ENCODE results near the gene BORCS5.
A peak's percentile ranks its signal among the peaks of the same experiment; 100 is the strongest.
"Not testable (repeated sequence)": the region's sequence is repeated elsewhere in the genome, so short reads cannot be mapped to it uniquely, and the experiment has no call there.

Gene BORCS5

GRCh38 chr12:12356896-12357718 lies at the start of gene BORCS5:
TSS of gene BORCS5 (plus strand) at chr12:12357078. CDS start at chr12:12357452, 374 bp downstream.
- peak; percentile 84 to 97 for DNase-seq

DNA sequence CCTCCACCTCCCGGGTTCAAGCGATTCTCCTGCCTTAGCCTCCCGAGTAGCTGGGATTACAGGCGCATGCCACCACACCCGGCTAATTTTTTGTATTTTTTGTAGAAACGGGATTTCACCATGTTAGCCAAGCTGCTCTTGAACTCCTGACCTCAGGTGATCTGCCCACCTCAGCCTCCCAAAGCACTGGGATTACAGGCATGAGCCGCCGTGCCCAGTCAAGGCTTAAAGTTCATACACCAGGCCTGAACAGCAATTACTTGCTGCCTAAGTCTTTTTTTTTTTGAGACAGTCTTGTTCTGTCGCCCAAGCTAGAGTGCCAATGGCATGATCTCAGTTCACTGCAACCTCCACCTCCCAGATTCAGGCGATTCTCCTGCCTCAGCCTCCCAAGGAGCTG lies 46.2 kb upstream of the BORCS5 start:
- DNase-seq: not testable (repeated sequence)

DNA sequence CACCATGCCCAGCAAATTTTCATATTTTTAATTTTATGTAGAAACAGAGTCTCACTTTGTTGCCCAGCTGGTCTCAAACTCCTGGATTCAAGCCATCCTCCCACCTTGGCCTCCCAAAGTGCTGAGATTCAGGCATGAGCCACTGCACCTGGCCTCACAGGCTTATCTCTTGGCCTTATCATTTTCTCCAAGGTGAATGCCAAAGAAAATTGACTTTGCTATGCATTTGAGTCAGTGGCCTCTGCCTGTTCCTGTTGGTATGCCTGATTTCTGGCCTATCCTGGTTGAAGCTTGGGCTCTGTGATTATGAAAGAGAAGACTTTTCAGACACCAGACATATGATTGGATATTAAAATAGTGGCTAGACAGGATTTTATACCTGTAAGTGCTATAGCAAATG lies 41.0 kb upstream of the BORCS5 start:
- no peak for DNase-seq

DNA sequence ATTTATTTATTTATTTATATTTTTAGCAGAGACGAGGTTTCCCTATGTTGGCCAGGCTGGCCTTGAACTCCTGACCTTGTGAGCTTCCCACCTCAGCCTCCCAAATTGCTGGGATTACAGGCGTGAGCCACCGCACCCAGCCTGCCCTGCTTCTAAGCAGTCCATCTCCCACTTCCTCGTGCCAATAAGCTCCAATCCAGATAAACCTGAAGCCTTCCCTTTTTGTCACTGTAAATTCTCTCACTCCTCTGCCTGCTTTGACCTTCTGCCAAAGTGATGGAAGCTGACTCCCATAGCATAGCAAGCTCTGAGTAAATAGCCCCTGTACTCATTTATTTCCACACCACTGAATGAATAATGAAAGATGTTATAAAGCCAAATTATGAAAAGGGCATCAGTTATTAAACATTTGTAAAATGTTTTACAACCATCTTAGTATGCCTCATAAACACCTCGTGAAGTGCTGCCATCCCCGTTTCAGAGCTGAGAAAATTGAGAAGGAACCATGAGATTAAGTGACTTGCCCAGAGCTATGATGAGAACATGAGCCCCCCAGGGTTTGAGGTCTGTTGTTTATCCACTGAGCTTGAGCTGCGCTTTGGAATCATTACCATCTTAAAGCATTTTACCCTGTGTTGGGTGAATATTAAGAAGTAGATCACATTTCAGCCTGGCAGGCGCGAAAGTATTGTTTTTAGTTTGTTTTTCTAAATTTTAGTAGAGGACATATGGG lies 37.3 kb upstream of the BORCS5 start:
- DNase-seq: peak; percentile 3 to 56

- no peak for DNase-seq
Observed at GRCh38 chr12:12323118-12323517, 33.8 kb upstream of the BORCS5 start.

GRCh38 chr12:12323591-12323990 lies 33.3 kb upstream of the BORCS5 start:
- no peak for DNase-seq

GRCh38 chr12:12326262-12326661 lies 30.6 kb upstream of the BORCS5 start:
- DNase-seq: no peak

GRCh38 chr12:12327802-12328201 lies 29.1 kb upstream of the BORCS5 start:
- peak; percentile 40 to 68 for DNase-seq

DNA sequence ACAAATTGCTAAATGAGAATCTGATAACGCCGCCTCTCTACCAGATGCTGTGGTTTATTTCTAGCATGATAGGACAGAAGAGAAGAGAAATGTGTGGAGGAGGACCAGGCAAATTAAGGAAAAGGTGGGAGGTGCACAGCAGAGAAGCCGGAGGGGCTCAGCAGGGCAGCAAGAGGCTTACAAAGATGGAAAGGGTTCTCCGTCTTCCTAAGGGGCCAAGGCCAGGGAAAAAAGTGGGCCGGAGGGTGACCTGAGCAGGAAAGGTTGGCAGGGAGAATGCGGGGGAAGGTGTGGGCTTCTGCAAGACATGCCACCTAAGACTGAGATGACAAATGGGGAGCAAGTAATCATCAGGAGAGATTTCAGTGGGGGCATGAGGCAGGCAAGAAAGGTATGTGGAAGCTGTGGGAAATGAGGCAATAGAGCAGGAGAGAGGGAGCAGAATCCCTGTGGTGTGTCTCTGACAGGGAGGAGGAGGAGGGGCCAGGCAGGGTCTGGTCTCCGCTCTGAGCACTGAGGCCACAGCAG lies 25.6 kb upstream of the BORCS5 start:
- no peak for DNase-seq

GRCh38 chr12:12331896-12332295 lies 25.0 kb upstream of the BORCS5 start:
- DNase-seq: no peak

DNA sequence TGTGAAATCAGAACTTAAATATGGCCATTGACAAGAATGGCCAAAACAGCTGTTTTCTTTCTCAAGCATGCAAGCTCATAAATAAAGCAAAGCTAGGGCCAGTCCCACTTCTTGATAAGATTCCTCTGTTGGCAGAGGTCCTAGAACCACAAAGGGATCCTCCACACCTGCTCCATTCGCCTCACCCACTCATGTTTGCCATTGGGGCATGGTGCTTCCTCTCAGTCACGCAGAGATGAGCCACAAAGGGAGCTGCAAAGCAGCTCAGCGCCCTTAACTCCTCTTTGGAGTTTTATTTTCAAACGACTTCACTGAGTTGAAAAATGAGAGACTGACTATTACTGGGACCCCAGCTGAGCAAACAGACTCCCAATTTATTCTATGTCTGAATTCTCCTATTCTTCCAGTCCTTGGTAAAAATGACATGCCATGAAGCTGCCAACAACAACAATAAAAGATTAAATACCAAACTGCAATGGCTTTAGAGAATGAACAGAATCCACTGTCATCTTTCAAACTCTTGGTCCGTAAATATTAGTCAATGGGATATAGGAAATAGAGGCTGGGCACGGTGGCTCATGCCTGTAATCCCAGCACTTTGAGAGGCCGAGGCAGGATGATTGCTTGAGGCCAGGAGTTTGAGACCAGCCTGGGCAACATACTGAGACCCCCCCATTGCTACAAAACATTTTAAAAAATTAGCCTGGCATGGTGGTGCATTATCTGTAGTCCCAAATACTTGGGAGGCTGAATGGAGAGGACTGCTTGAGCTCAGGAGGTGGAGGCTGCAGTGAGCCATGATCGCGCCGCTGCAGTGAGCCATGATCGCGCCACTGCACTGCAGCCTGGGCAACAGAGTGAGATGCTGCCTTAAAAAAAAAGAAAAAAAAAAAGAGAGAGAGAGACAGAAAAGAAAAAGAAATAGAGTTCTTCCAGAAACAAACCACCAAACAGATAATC lies 23.2 kb upstream of the BORCS5 start:
- no peak for DNase-seq

- peak; percentile 23 to 61 for DNase-seq
Observed at GRCh38 chr12:12334367-12335040, 22.4 kb upstream of the BORCS5 start.

DNA sequence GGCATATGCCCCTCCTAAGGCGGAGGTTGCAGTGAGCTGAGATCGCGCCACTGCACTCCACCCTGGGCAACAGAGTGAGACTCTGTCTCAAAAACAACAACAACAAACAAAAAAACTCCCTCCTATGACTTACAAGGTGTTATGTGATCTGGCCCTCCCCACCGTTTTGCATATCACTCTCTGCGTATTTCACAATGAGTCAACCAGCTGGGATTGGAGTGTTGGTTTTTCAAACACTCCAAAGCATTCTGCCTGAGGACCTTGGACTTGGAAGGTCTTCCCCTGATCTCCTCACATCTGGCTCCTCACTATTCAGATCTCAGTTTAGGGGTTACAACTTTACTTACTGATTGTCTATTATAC lies 20.8 kb upstream of the BORCS5 start:
- DNase-seq: no peak

DNA sequence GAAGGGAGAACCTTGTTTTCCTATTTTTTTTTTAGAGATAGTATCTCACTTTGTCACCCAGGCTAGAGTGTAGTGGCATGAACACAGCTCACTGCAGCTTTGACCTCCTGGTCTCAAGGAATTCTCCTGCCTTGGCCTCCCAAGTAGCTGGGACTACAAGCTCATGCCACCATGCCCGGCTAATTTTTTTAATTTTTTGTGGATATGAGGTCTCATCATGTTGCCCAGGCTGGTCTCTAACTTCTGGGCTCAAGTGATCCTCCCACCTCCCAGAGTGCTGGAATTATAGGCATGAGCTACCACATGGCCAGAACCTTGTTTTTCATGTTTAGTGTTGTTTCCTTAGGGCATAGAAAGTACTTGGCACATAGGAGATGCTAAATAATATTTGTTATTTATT lies 20.4 kb upstream of the BORCS5 start:
- DNase-seq: no peak

DNA sequence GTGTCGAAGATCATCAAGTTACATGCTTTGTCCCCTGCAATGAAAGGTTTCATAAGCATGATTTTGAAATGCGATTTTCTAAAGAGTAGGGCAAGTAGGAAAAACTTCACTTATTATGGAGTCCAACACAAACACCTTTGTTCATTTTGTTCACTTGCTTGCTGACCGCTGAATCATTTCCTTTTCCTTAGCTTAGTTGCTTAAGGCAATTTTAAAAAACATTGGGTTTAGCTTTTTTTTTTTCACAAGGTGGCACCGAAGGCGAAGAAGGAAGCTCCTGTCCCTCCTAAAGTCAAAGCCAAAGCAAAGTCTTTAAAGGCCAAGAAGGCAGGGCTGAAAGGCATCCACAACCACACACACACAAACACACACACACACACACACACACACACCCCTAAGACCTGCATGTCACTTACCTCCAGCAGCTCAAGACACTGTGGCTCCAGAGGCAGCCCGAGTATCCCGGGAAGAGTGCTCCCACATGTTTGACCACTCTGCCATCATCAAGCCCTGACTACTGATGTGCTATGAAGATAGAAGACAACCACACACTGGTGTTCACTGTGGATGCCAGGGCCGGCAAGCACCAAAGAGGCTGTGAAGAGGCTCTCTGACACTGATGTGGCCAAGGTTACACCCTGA lies 18.2 kb upstream of the BORCS5 start:
- DNase-seq: no peak

DNA sequence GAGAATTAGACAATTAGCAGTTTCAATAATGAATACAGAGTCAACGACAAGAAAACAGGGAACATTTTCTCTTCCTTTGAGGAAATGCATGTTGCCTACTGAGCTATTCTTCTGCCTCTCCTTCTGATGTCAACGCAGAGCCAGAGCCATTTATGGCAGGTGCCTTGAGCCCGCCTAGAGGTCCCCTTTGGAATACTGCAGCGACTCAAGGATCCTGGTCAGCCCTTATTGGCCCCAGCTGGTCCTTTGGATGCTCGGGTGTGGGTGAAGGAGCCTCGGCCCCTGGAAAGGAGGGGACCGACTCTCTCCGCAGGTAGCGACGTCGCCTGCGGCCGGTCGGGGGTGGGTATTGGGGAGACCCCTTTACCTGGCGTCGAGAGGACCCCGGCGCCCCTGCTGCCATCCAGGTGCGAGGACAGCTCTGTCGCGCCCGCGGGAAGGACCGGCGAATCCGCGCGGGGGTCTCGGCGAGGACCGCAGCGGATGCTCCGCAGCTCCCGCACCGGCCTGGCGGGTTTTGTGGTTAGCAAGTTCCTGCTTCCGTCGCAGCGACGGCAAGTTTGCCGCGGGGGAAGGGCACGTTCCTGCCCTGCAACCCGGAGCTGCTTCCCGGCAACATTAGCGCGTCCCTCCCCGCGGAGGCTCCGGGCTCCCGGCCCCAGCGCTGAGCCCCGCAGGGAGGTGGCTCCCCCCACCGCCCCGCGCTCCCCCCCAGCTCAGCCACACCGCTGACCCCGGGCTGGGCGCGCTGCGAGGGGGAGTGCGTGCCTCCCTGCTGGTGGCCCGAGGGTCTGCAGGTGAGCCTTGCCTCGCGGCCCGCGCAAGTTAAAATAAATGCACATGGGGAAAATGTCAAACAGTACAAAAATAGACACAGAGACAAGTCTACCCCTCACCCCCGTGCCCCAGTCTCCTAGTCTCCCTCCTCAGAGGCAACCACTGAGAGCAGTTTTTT lies 6.9 kb upstream of the BORCS5 start, which contains the start of gene MANSC1:
TSS of gene MANSC1 (minus strand) at position 532 of the 955 bp plus-strand sequence. CDS start 6,928 bp downstream, outside the sequence.
- peak; percentile 4 to 61 for DNase-seq

- DNase-seq: no peak
Observed at GRCh38 chr12:12350868-12351463, 5.9 kb upstream of the BORCS5 start.

DNA sequence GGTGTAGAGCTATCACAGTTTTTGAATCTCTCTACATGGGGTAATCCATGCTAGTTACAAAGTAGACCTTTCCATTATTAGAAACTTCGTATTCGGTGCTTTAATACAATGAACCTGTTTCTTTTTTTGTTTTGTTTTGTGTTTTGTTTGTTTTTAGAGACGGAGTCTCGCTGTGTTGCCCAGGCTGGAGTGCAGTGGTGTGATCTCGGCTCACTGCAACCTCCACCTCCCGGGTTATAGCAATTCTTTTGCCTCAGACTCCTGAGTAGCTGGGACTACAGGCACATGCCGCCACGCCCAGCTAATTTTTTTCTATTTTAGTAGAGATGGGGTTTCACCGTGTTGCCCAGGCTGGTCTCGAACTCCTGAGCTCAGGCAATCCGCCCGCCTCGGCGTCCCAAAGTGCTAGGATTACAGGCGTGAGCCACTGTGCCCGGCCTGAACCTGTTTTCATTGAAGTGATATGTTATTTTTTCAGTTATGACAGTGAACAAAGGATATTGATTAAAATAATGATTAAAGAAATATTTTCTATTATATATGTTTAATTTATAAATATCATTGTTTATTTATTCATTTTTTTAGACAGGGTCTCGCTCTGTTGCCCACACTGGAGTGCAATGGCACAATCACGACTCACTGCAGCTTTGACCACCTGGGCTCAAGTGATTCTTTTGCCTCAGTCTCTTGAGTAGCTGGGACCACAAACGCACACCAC lies 5.3 kb upstream of the BORCS5 start:
- not testable (repeated sequence) for DNase-seq

- no peak for DNase-seq
Observed at GRCh38 chr12:12353276-12353675, 3.6 kb upstream of the BORCS5 start.

All from NCI-H446 (cell line).